ENCODE results near the gene KIAA0232. TPM values are rescaled to one million over a fixed set of nuclear protein-coding genes. Genes with fewer than 3 reads are reported as not detected.

Gene KIAA0232
- total RNA-seq, 1 donor from 2014 or later, result 15.9 TPM

- H3K27ac ChIP-seq, result no peak overlapping the region
- H3K36me3 ChIP-seq, result no peaks in the 10 kb centered on the region
- no peak overlapping the region for H3K4me3 ChIP-seq
- intact Hi-C loops (cut with DNase I), result no loop called here
- H3K9me3 ChIP-seq, result no peaks in the 10 kb centered on the region
- DNase-seq (ENCODE audit: low spot score in 2 of 2), result no peak
- no peaks in the 10 kb centered on the region for H3K27me3 ChIP-seq
- no peak for TF ChIP-seq CTCF (IDR thresholded peaks at IDR 0.05)
- no peaks in the 10 kb centered on the region for H3K4me1 ChIP-seq
Measured at GRCh38 chr4:6761649-6762615, 20.6 kb upstream of the KIAA0232 start.

- no peaks in the 10 kb centered on the region for H3K27me3 ChIP-seq
- no peak overlapping the region for H3K4me3 ChIP-seq
- no peak overlapping the region for H3K27ac ChIP-seq
- intact Hi-C loops (cut with DNase I), result no loop called here
- H3K36me3 ChIP-seq, result no peaks in the 10 kb centered on the region
- no peaks in the 10 kb centered on the region for H3K9me3 ChIP-seq
- H3K4me1 ChIP-seq, result peaks cover 0 to 10% of the 10 kb centered on the region in 2 donors
- no peak for TF ChIP-seq CTCF (IDR thresholded peaks at IDR 0.05)
- DNase-seq (ENCODE audit: low spot score in 2 of 2), result peak in 1 of 2 donors; percentile 54
Measured at GRCh38 chr4:6763330-6763851, 19.1 kb upstream of the KIAA0232 start.

- TF ChIP-seq CTCF (IDR thresholded peaks at IDR 0.05), result no peak
- no peak for DNase-seq (ENCODE audit: low spot score in 2 of 2)
- H3K27ac ChIP-seq, result no peak overlapping the region
- intact Hi-C loops (cut with DNase I), result no loop called here
- no peaks in the 10 kb centered on the region for H3K9me3 ChIP-seq
- H3K27me3 ChIP-seq, result no peaks in the 10 kb centered on the region
- H3K36me3 ChIP-seq, result no peaks in the 10 kb centered on the region
- peaks cover 4 to 23% of the 10 kb centered on the region in 2 donors for H3K4me1 ChIP-seq
- H3K4me3 ChIP-seq, result no peak overlapping the region
Measured at GRCh38 chr4:6764976-6765620, 17.4 kb upstream of the KIAA0232 start.

- Histone ChIP-seq H3K36me3 (no peaks in the 10 kb centered on the region), H3K4me3 (no peak overlapping the region), H3K4me1 (peaks cover 6 to 29% of the 10 kb centered on the region in 2 donors), H3K27ac (no peak overlapping the region), H3K9me3 (no peaks in the 10 kb centered on the region), H3K27me3 (no peaks in the 10 kb centered on the region)
- intact Hi-C loops (cut with DNase I), result no loop called here
- TF ChIP-seq CTCF (IDR thresholded peaks at IDR 0.05), result no peak
- no peak for DNase-seq (ENCODE audit: low spot score in 2 of 2)
Measured at GRCh38 chr4:6765703-6766102, 16.8 kb upstream of the KIAA0232 start.

- Histone ChIP-seq H3K9me3 (no peaks in the 10 kb centered on the region), H3K36me3 (no peaks in the 10 kb centered on the region), H3K4me1 (peaks cover 9 to 39% of the 10 kb centered on the region in 2 donors), H3K27me3 (no peaks in the 10 kb centered on the region), H3K27ac (no peak overlapping the region), H3K4me3 (no peak overlapping the region)
- intact Hi-C loops (cut with DNase I), result no loop called here
- DNase-seq (ENCODE audit: low spot score in 2 of 2), result no peak
- TF ChIP-seq CTCF (IDR thresholded peaks at IDR 0.05), result no peak
Measured at GRCh38 chr4:6767386-6767747, 15.2 kb upstream of the KIAA0232 start.
